Measurements from ENCODE around the gene GRPEL2.
"Not testable (repeated sequence)": the region's sequence is repeated elsewhere in the genome, so short reads cannot be mapped to it uniquely, and the experiment has no call there.

The GRPEL2 gene

DNA sequence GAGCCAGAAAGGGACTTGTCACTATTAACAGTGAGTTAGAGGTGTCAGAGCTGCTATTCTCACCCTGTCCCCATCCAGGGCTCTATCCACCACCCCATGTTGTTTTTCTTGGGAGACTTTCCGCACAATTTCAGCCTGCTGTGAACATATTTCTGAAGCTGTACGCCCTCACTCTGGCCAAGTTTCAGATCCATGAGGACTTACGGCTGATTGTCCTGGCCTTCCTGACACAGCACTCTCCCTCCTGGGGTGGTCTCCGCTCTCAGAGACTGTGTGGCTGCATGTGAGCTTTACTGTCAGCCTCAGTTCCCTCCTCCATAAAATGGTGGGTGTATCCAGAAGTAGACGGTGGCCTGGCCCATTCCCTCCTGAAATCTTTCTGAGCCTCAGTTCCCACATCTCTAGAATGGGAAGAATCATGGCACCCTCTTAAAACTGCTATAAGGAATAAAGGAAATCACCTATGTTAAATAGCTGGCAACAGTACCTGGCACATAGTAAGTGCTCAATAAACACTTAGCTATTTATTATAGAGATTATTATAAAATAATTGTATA lies 34.6 kb downstream of the GRPEL2 start:
- DNase-seq = no peak

- DNase-seq = no peak
Measured at GRCh38 chr5:149380466-149381121, 35.3 kb downstream of the GRPEL2 start.

- no peak for DNase-seq
Measured at GRCh38 chr5:149381261-149381985, 36.1 kb downstream of the GRPEL2 start.

- DNase-seq = peak; percentile 67
Measured at GRCh38 chr5:149381986-149382338, 36.7 kb downstream of the GRPEL2 start.

DNA sequence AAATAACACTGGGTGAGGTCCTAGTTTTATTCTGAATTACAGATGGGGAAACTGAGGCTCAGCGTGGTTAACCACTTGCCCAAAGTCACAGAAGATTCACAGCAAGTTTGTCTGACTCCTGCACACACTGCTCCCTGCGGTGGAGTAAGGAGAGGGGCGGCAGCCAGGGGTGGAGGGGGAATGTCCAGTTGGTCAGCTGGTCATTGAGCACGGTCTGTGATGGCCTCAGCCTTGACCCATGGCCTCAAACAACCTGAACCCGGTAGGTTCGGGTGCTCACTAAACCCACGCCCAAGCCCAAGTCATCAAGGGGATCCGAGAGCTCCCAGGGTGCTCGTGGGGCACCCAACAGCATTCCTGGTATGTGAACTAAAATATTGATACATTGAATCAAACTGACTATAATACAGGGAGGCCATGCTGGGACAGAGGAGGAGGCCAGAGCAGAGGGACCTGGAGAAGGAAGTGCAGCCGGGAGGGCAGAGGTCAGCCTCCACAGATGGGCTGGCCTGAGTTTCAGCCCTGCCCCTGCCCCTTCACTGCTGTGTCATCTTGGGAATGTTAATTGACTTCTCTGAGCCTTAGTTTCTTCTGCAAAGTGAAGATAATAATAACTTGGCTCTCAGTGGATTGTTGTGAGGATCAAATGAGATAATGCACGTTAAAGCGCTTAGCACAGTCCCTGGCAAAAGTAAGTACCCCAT lies 37.4 kb downstream of the GRPEL2 start:
- no peak for DNase-seq

GRCh38 chr5:149383399-149383798 lies 38.1 kb downstream of the GRPEL2 start:
- DNase-seq = no peak

GRCh38 chr5:149386166-149386565 lies 40.9 kb downstream of the GRPEL2 start:
- DNase-seq = no peak

DNA sequence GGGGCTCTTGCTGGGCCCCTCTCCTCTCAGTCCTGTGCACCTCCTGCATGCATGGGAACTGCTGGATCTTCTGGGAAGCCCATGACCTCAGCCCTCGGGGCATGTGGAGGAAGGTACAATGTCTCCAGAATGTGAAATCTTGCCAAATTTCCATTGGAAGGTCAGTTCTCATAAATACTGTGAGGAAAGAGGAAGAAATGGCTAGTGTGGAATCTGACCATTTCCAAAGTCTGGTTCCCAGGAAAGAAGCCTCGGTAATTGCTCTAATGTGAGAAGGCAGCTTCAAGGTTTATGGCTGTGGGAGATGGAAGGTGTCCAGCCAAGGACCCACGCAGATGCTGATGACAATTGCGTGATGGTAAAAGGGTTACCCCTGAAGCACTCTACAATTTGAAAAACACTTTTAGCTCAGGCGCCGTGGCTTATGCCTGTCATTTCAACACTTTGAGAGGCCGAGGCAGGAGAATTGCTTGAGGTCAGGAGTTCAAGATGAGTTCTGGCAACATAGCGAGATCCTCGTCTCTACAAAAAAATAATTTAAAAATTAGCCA lies 41.9 kb downstream of the GRPEL2 start:
- no peak for DNase-seq

- DNase-seq = no peak
Measured at GRCh38 chr5:149387982-149388381, 42.7 kb downstream of the GRPEL2 start.

GRCh38 chr5:149388498-149389190 lies 43.3 kb downstream of the GRPEL2 start:
- DNase-seq = no peak

GRCh38 chr5:149389552-149390495 lies 44.5 kb downstream of the GRPEL2 start:
- DNase-seq = no peak

GRCh38 chr5:149391076-149391475 lies 45.8 kb downstream of the GRPEL2 start:
- DNase-seq = not testable (repeated sequence)

GRCh38 chr5:149391524-149391923 lies 46.2 kb downstream of the GRPEL2 start:
- no peak for DNase-seq

- no peak for DNase-seq
Measured at GRCh38 chr5:149392718-149393117, 47.4 kb downstream of the GRPEL2 start.

GRCh38 chr5:149394996-149395395 lies 49.7 kb downstream of the GRPEL2 start:
- not testable (repeated sequence) for DNase-seq

- DNase-seq = no peak
Measured at GRCh38 chr5:149397530-149397929, 52.2 kb downstream of the GRPEL2 start.

DNA sequence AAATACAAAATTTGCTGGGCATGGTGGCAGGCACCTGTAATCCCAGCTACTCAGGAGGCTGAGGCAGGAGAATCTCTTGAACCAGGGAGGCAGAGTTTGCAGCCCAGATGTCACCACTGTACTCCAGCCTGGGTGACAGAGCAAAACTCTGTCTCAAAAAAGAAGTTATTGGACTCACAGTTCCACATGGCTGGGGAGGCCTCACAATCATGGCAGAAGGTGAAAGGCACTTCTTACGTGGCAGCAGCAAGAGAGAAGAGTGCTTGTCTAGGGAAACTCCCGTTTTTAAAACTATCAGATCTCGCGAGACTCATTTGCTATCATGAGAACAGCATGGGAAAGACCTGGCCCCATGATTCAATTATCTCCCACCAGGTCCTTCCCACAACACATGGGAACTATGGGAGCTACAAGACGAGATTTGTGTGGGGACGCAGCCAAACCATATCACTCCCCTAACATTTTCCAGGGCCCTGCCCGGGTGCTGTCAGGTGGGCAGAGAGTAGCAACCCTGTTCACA lies 53.5 kb downstream of the GRPEL2 start:
- DNase-seq = not testable (repeated sequence)

DNA sequence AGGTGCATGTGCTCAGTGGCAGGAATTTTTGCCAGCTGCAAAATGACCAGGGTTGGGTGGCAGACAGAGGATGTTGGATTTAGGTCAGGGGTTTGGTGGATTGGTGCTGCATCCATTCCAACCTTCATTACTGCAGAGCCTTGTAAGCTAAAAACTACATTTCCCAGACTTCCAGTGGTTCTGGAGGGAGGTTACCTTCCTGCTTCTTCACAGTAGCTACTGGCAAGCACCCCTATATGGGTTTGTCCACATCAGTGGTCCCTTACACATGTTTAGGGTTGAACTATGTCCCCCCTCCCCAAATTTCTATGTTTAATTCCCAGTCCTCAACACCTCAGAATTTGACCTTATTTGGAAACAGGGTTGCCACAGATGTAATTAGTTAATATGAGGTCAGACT lies 54.5 kb downstream of the GRPEL2 start:
- no peak for DNase-seq

DNA sequence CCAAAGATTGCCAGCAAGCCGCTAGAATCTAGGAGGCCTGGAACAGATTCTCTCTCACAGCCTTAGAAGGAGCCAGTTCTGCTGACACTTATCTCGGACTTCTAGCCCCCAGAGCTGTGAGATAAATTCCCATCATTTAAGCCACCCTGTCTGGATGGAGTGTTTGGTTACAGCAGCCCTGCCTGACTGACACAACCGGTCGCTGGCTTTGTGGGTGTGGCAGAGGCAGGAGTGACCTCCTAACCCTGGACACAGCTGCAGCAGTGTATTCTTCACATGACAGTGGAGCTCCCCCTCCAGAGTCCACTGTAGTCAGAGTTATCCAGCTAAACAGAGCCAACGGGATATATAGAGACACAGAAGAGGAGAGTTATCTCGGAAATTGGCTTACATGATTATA lies 55.0 kb downstream of the GRPEL2 start:
- no peak for DNase-seq

DNA sequence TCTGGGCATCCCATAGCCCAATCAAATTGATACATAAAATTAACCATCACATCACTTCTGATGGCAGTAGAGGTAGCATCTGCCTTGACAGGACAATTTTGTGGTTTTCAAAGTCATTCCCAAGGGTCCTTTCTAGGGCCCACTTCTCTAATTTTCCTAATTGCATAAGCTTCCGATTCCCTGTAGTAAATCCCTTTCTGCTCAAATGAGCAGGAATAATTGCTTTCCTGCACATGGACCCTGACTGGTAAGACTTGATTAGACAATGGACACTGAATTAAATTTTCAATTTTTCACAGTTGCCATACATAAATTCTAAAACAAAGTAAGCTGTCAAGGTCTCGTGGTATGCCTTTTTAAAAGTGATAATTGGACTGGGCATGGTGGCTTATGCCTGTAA lies 55.8 kb downstream of the GRPEL2 start:
- DNase-seq = no peak

- no peak for DNase-seq
Measured at GRCh38 chr5:149402291-149402690, 57.0 kb downstream of the GRPEL2 start.
